Measurements from ENCODE around the gene ANKFY1.
A peak's percentile ranks its signal among the peaks of the same experiment; 100 is the strongest.

Gene ANKFY1

GRCh38 chr17:4176808-4177472, 86.8 kb downstream of the ANKFY1 start:
- DNase-seq: peak; percentile 44

GRCh38 chr17:4175921-4176807, 87.6 kb downstream of the ANKFY1 start:
- DNase-seq: peak; percentile 50

GRCh38 chr17:4174556-4174955, 89.2 kb downstream of the ANKFY1 start:
- DNase-seq: no peak

DNA sequence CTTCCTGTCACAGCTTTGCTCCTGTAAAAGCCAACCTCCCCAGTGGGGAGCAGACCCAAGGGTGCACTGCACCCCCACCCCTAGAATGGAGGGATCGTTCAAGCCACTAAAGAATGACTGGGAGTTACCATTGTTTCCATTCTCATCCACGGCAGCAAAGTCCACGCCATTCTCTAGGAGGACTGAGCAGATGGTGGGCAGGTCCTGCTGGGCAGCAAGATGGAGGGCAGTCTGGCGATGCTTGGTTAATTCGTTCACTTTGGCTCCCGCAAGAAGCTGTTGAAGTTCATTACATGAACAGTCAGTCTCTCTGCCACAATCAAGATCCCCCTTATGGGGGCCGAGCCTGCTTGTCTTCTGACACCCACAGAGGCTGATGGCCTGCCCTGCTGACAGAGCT, 90.0 kb downstream of the ANKFY1 start:
- no peak for DNase-seq

DNA sequence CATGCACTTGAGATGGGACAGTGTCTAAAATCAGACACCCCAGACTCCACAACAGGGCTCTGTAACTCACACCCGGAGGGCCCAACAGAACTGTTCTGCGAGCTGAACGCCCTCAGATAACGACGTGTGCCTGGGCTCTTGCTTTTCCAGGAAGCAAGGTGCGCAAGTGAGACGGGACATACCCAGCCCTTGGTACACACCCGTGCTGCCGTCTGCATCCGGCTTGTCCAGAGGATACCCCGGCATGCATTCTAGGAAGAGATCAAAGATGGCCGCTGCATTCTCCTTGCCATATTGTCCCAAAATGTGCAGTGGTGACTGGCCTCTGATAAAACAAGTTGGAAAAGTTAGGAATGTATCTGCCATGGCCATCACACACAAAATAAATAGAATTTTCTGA, 91.4 kb downstream of the ANKFY1 start:
- DNase-seq: no peak

- no peak for DNase-seq
These were observed 93.0 kb downstream of the ANKFY1 start for GRCh38 chr17:4170639-4171280.

GRCh38 chr17:4167786-4168185, 96.0 kb downstream of the ANKFY1 start:
- DNase-seq: no peak

DNA sequence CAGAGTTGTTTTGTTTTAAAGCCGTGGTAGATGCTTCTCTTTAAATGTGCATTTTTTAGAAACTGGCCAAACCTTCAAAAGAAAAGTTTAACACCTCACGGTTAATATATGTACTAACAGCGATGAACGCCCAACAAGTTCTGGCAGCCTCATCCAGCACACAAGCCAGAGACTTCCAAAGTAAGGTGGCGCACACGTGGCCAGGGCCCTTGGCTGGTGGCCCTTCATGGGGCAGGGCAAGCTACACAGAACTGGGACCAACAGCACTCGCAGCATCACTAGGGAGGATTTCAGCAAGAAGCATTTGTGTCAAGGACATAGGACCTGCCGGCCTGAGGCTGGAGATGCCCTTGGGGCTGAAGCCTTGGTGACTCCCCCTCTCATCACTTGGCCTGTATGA, 97.4 kb downstream of the ANKFY1 start:
- DNase-seq: no peak

- no peak for DNase-seq
These were observed 98.3 kb downstream of the ANKFY1 start for GRCh38 chr17:4165301-4166010.

DNA sequence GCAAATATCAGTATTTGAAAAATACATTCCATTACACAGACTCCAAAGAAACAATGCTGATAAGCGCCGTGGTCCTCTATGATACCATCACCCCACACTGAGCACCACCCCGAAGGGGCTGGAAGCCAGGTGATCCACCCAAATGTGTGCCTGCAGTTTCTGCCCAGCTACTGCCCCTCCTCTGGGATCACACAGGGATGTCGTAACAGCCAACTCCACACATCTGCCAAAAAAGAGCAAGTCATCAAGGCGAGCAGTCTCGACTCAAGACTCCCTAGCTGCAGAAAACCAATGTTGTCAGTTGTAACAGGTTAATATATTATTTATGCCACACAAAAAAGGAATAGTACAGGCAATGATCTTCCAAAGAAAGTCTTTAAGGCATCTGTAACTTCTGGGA, 99.8 kb downstream of the ANKFY1 start:
- no peak for DNase-seq

GRCh38 chr17:4162775-4163466, 100.9 kb downstream of the ANKFY1 start:
- no peak for DNase-seq

DNA sequence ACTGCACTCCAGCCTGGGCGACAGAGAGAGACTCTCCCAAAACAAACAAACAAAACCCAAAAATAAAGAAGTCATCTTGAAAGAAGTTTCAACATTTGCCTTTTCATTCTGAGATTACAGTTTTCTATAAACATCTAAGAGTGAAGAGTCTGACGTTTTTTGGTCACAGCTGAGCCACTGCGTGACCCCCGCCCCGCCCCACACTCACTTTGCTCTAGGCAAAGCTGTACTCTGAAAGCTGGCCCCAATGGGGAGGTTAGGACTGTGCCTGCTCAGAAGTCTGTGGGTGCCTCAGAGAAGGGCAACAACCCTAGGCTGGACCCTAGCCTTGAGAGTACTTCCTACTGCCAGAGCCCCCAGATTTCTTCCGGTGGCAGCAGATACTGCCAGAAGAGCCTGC, 101.5 kb downstream of the ANKFY1 start:
- DNase-seq: no peak

DNA sequence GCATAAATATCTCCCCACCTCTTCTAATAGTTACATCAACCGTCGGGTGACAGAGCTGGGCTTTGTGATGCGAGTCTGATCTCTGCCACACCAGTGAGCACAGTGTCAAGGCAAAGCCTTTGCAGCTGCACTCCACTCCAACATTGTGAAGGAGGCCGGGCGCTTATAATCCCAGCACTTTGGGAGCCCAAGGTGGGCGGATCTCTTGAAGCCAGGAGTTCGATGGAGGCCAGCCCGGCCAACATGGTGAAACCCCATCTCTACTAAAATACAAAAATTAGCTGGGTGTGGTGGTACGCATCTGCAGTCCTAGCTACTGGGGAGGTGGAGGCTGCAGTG, 101.8 kb downstream of the ANKFY1 start:
- DNase-seq: no peak

DNA sequence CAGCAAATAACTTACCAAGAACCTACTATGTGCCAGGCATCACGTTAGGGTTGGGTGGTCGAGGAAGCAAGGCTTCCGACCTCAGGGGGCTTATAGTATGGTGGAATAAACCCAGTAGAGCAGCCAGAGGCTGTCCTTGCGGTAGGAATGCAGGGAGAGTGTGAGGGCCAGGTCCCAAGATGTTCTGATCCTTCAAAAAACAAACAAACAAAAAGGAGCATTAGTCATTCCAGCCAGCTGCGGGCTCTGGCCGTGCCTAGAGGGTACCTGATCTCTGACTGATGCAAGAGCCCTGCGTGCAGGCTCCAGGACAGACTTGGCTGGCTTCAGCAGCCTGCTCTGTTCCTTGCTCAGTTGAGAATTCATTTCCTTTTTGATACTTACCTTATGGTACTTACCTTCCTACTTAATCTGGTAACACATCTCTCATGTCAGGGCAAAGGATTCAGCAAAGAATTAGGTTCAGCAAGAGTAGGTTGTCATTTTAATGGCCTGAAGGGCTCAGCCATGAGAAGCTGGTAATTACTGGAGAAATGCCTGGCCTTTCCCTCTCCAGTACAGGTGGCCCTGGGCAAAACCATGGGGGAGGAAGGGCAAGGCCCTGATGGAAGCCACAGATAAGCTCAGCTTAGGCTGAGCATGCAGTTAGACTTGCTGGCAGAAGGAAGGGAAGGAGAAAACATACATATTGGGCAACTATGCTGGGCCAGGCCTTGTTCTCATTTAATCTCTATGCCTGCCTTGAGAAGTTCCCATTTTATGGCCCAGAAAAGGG, 102.4 kb downstream of the ANKFY1 start:
- DNase-seq: no peak

DNA sequence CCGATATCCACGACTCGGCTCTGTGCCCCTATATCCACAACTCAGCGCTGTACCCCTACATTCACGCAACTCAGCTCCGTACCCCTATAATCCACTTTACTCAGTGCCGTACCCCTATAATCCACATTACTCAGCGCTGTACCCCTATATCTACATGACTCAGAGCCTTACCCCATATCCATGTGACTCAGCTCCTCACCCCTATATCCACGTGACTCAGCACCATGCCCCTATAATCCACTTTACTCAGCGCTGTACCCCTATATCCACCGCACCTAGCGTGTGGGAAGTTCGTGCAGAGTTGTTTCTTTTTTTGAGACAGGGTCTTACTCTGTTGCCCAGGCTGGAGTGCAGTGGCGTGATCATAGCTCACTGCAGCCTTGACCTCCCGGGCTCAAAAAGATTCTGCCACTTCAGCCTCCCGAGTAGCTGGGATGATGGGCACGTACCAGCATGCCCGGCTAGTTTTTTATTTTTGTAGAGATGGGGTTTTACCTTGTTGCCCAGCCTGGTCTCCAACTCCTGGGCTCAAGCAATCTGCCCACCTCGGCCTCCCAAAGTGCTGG, 103.4 kb downstream of the ANKFY1 start:
- no peak for DNase-seq

DNA sequence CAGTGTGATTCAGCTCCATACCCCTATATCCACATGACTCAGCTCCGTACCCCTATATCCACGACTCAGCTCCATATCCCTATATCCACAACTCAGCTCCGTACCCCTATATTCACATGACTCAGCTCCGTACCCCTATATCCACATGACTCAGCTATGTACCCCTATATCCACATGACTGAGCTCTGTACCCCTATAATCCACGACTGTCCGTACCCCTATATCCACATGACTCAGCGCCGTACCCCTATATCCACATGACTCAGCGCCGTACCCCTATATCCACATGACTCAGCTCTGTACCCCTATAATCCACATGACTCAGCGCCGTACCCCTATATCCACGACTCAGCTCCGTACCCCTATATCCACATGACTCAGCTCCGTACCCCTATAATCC, 104.0 kb downstream of the ANKFY1 start:
- no peak for DNase-seq

DNA sequence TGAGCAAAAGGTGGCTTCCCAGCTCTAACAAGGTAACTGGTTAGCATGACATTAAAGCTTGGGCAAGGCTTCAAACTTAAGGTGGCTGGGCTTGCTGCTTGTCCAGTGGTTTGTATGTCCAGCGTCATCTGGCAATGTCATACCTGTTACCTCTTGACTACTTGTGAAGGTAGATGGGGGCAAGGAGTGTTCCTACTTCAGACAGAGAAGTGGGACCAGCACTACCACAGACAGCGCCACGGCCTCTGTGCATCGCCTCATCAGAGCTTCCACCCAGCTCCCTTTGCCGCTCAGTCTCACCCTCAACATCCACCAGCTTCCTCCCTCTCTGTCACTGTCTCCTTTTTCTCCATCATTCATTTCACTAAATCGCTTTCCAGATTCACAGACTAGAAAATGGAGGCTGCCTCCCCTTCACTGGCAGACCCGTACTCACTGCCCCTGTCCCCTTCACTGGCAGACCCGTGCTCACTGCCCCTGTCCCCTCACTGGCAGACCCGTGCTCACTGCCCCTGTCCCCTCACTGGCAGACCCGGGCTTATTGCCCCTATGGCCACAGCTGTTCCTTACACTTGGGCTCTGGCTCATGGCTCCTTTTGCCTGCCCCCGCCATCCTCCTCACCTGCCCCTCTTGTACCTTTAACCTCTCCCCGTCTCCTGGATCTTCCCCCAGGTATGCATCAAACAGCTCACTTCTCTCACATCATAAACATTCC, 106.0 kb downstream of the ANKFY1 start:
- DNase-seq: no peak

DNA sequence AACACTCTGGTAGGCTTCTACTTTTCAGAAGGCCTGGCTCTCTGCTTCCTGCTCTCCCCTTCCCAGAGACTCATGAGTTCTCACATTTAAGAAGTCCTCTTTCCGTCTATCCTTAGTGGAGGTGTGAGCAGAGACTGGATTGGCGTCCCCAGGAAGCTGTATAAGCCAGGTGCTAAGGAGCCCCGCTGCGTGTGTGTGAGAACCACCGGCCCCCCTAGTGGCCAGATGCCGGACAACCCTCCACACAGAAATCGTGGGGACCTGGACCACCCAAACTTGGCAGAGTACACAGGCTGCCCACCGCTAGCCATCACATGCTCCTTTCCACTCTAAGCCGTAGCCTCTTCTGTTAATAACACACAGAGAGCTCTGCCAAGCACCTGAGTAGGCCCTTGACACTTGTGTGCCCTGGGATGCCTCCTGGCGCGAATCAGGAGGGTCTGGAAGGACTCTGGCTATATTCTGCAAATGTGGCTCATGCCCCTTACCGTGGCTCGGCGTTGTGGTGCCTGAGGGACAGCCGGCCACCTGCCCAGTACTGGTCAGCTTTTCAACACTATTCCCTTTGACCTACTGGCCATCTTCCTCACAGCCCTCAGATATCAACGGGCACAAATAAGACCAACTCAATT, 106.9 kb downstream of the ANKFY1 start:
- DNase-seq: no peak

- DNase-seq: no peak
These were observed 107.7 kb downstream of the ANKFY1 start for GRCh38 chr17:4155980-4156620.

- DNase-seq: no peak
These were observed 109.6 kb downstream of the ANKFY1 start for GRCh38 chr17:4154201-4154600.

Data from stimulated activated CD4-positive, alpha-beta T cell treated with anti-CD3 and anti-CD28 coated beads, Interleukin-15, amount 100 ng/mL, for 24 hours (primary cell).